ENCODE measurements around the gene WNT11.

Gene WNT11

DNA sequence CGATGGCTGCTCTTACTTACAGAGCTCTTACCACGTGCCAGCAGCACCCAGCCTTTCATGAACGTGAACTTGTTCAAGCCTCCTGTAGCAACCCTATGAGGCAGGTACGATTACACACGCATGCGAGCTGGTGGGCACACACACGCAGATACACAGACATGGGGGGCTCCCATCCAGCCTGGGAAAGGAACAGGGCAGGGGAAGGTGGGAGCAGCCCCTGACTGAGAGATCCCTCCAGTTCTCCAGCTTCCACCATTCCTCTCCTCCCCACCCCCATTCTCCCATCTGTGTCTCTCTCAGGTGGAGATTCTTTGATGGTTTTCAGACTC lies 37.6 kb upstream of the WNT11 start:
- no peaks in the 10 kb centered on the region for H3K4me1 ChIP-seq (ENCODE audit: low read length)
- H3K27ac ChIP-seq (ENCODE audit: low read length): no peak overlapping the region
- H3K9me2 ChIP-seq (replicated peaks; ENCODE audit: insufficient read depth, low read length): no peaks in the 10 kb centered on the region
- no peak overlapping the region for H3K9ac ChIP-seq (ENCODE audit: low read length)
- no peaks in the 10 kb centered on the region for H3K9me3 ChIP-seq (replicated peaks; ENCODE audit: insufficient read depth, low read length)
- TF ChIP-seq CTCF (IDR thresholded peaks at IDR 0.05; ENCODE audit: low read length) (no peak), EZH2 (optimal IDR thresholded peaks at IDR 0.05; ENCODE audit: low read depth, low read length) (no peak), EZH2phosphoT487 (IDR thresholded peaks at IDR 0.05; ENCODE audit: low read length) (no peak)
- no peak for DNase-seq
- no peak overlapping the region for H2AFZ ChIP-seq (ENCODE audit: low read length)
- peaks cover 24% of the 10 kb centered on the region; the same call in 1 of the 2 replicates for H3K27me3 ChIP-seq (replicated peaks; ENCODE audit: insufficient read depth, low read length)
- H4K20me1 ChIP-seq (ENCODE audit: insufficient read depth, low read length): no peaks in the 10 kb centered on the region
- H3K79me2 ChIP-seq (ENCODE audit: low read length): no peaks in the 10 kb centered on the region
- H3K4me2 ChIP-seq (ENCODE audit: low read depth, low read length): no peak overlapping the region
- H3K4me3 ChIP-seq (ENCODE audit: low read length): no peak overlapping the region
- H3F3A ChIP-seq (ENCODE audit: insufficient read depth, low read length): no peaks in the 10 kb centered on the region
- H3K36me3 ChIP-seq (replicated peaks; ENCODE audit: insufficient read depth, low read length): no peaks in the 10 kb centered on the region

- H3K27ac ChIP-seq (ENCODE audit: low read length): no peak overlapping the region
- no peak for DNase-seq
- no peaks in the 10 kb centered on the region for H3K79me2 ChIP-seq (ENCODE audit: low read length)
- H3K9me2 ChIP-seq (replicated peaks; ENCODE audit: insufficient read depth, low read length): no peaks in the 10 kb centered on the region
- H3K9ac ChIP-seq (ENCODE audit: low read length): no peak overlapping the region
- no peak overlapping the region for H3K4me3 ChIP-seq (ENCODE audit: low read length)
- H2AFZ ChIP-seq (ENCODE audit: low read length): no peak overlapping the region
- no peaks in the 10 kb centered on the region for H3K36me3 ChIP-seq (replicated peaks; ENCODE audit: insufficient read depth, low read length)
- no peaks in the 10 kb centered on the region for H3F3A ChIP-seq (ENCODE audit: insufficient read depth, low read length)
- H3K4me1 ChIP-seq (ENCODE audit: low read length): no peaks in the 10 kb centered on the region
- no peaks in the 10 kb centered on the region for H3K9me3 ChIP-seq (replicated peaks; ENCODE audit: insufficient read depth, low read length)
- no peaks in the 10 kb centered on the region for H4K20me1 ChIP-seq (ENCODE audit: insufficient read depth, low read length)
- no peak overlapping the region for H3K4me2 ChIP-seq (ENCODE audit: low read depth, low read length)
- no peak for TF ChIP-seq EZH2 (optimal IDR thresholded peaks at IDR 0.05; ENCODE audit: low read depth, low read length)
- no peak for TF ChIP-seq CTCF (IDR thresholded peaks at IDR 0.05; ENCODE audit: low read length)
- no peak for TF ChIP-seq EZH2phosphoT487 (IDR thresholded peaks at IDR 0.05; ENCODE audit: low read length)
- H3K27me3 ChIP-seq (replicated peaks; ENCODE audit: insufficient read depth, low read length): peaks cover 24% of the 10 kb centered on the region; the same call in 1 of the 2 replicates
Observed at GRCh38 chr11:76243193-76243956, 37.1 kb upstream of the WNT11 start.

DNA sequence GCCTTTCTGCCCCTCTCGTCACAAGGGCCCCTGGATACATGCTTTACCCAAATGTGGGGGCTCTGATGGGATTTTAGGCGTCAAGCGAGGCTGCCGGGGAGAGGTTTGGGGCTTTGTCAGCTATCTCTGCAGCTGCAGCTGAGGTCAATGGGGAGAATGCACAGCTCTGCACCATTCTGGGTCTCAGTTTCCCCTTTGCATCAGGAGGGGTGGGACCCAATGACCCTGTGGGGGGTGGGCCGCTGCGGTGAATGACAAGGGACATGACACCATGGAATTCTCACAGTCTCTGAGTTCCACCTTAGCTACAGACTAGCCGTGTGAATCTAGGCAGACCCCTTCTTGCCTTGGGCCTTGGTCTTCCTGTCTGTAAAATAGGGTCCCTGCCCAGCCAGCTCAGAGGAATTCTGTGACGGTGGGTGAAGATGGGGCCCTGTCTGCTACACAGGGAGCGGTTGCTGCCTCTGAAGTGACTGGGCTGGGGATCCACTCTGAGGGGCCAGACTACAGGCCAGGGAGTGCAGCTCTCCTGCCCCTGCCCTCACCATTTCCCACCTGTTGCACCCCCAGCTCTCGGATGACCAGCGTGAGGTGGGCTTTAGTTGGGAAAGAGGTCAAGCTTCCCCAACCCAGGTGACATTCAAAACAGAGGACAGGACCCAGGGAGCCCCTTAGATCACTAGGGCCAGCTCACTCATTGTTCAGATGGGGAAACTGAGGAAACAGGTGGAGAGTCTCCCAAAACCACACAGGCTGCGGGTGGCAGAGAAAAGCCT lies 35.9 kb upstream of the WNT11 start:
- Histone ChIP-seq H3K9me2 (replicated peaks; ENCODE audit: insufficient read depth, low read length) (no peaks in the 10 kb centered on the region), H2AFZ (ENCODE audit: low read length) (no peak overlapping the region), H4K20me1 (ENCODE audit: insufficient read depth, low read length) (no peaks in the 10 kb centered on the region), H3K4me1 (ENCODE audit: low read length) (no peaks in the 10 kb centered on the region), H3K36me3 (replicated peaks; ENCODE audit: insufficient read depth, low read length) (no peaks in the 10 kb centered on the region), H3K9me3 (replicated peaks; ENCODE audit: insufficient read depth, low read length) (no peaks in the 10 kb centered on the region), H3F3A (ENCODE audit: insufficient read depth, low read length) (no peaks in the 10 kb centered on the region), H3K27me3 (replicated peaks; ENCODE audit: insufficient read depth, low read length) (peaks cover 24% of the 10 kb centered on the region; the same call in 1 of the 2 replicates), H3K9ac (ENCODE audit: low read length) (no peak overlapping the region), H3K4me3 (ENCODE audit: low read length) (no peak overlapping the region), H3K4me2 (ENCODE audit: low read depth, low read length) (no peak overlapping the region), H3K79me2 (ENCODE audit: low read length) (no peaks in the 10 kb centered on the region), H3K27ac (ENCODE audit: low read length) (no peak overlapping the region)
- DNase-seq: no peak
- TF ChIP-seq EZH2 (optimal IDR thresholded peaks at IDR 0.05; ENCODE audit: low read depth, low read length): no peak
- TF ChIP-seq CTCF (IDR thresholded peaks at IDR 0.05; ENCODE audit: low read length): no peak
- no peak for TF ChIP-seq EZH2phosphoT487 (IDR thresholded peaks at IDR 0.05; ENCODE audit: low read length)

Measured in MM.1S (cell line).